NCI-H1930 (cell line): ENCODE data around the gene TTC12.

Experiments used
- DNase-seq, 2 experiments: peaks; one replicate each; lab custom pipeline; 2025; lab: John Stamatoyannopoulos, UW

TTC12 gene

GRCh38 chr11:113373981-113374560, 59.7 kb downstream of the TTC12 start:
- DNase-seq, result no peak

- DNase-seq, result no peak
These were observed 61.0 kb downstream of the TTC12 start for GRCh38 chr11:113375402-113375801.

GRCh38 chr11:113376156-113376555, 61.8 kb downstream of the TTC12 start:
- DNase-seq, result no peak

GRCh38 chr11:113377681-113378412, 63.5 kb downstream of the TTC12 start:
- no peak for DNase-seq

GRCh38 chr11:113378692-113379091, 64.3 kb downstream of the TTC12 start:
- no peak for DNase-seq

GRCh38 chr11:113382121-113382520, 67.7 kb downstream of the TTC12 start:
- no peak for DNase-seq

GRCh38 chr11:113384551-113384950, 70.2 kb downstream of the TTC12 start:
- no peak for DNase-seq

GRCh38 chr11:113385749-113386148, 71.4 kb downstream of the TTC12 start:
- no peak for DNase-seq

- no peak for DNase-seq
These were observed 72.5 kb downstream of the TTC12 start for GRCh38 chr11:113386866-113387265.

GRCh38 chr11:113387605-113388211, 73.3 kb downstream of the TTC12 start, which contains the start of gene ANKK1:
TSS of gene ANKK1 (plus strand) at chr11:113387779. CDS start at chr11:113387885, 106 bp downstream.
- peak; percentile 28 to 29 for DNase-seq

- no peak for DNase-seq
These were observed 74.9 kb downstream of the TTC12 start for GRCh38 chr11:113389272-113389671.

GRCh38 chr11:113392236-113392921, 78.0 kb downstream of the TTC12 start:
- no peak for DNase-seq

- DNase-seq, result no peak
These were observed 79.2 kb downstream of the TTC12 start for GRCh38 chr11:113393501-113393985.

- no peak for DNase-seq
These were observed 80.5 kb downstream of the TTC12 start for GRCh38 chr11:113394919-113395318.

GRCh38 chr11:113395782-113396336, 81.5 kb downstream of the TTC12 start:
- DNase-seq, result no peak

- DNase-seq, result no peak
These were observed 82.3 kb downstream of the TTC12 start for GRCh38 chr11:113396690-113397089.

- DNase-seq, result no peak
These were observed 82.8 kb downstream of the TTC12 start for GRCh38 chr11:113397212-113397611.

- DNase-seq, result no peak
These were observed 83.4 kb downstream of the TTC12 start for GRCh38 chr11:113397821-113398220.

- DNase-seq, result no peak
These were observed 84.5 kb downstream of the TTC12 start for GRCh38 chr11:113398669-113399430.

GRCh38 chr11:113400631-113401230, 86.3 kb downstream of the TTC12 start:
- DNase-seq, result no peak

GRCh38 chr11:113401718-113402117, 87.3 kb downstream of the TTC12 start:
- no peak for DNase-seq
